Measurements from ENCODE around the gene TRIM16. TPM values are rescaled to one million over a fixed set of nuclear protein-coding genes. Genes with fewer than 3 reads are reported as not detected.
"Not testable (repeated sequence)": the region's sequence is repeated elsewhere in the genome, so short reads cannot be mapped to it uniquely, and the experiment has no call there.

The TRIM16 gene
- total and polyA plus RNA-seq, 2 donors, result 14.7 to 24.1 TPM

DNA sequence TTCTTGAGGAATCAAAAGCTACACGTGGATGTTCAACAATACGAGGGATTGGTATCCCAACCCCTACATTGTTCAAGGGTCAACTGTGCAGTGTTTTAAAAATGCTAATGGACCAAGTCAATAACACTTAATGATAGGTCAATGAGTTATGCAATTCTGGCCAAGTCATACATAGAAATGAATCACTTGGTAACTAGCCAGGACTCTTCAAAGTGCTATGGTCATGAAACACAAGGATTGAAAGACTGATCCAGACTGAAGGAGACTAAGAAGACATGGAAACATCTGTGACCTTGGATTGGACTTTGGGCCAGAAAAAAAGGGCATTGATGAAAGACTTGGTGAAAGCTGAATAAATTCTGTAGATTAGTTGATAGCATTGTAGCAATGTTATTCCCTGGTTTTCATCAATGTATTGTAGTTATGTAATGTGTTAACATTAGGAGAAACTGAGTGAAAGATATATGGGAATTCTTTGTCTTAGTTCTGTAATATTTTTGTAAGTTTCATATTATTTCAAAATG, 53.1 kb downstream of the TRIM16 start:
- not testable (repeated sequence) for H3K4me3 ChIP-seq (ENCODE audit: low read length in 2 of 2); DNase-seq (ENCODE audit: low read depth in 6 of 9, low spot score in 9 of 9); H3K36me3 ChIP-seq (ENCODE audit: control insufficient read depth in 2 of 2, insufficient read depth in 2 of 2, low read length in 1 of 2); H3K9me3 ChIP-seq (ENCODE audit: control insufficient read depth in 2 of 2, insufficient read depth in 1 of 2, low read length in 1 of 2); H3K4me1 ChIP-seq (ENCODE audit: control insufficient read depth in 2 of 2, insufficient read depth in 2 of 2, low read length in 2 of 2); H3K27ac ChIP-seq (ENCODE audit: low read depth in 1 of 2, low read length in 1 of 2); H3K27me3 ChIP-seq (ENCODE audit: control insufficient read depth in 2 of 2, insufficient read depth in 1 of 2, low read length in 1 of 2)
- over 99% methylated on average over 2 of the region's 2 CpGs for WGBS

DNA sequence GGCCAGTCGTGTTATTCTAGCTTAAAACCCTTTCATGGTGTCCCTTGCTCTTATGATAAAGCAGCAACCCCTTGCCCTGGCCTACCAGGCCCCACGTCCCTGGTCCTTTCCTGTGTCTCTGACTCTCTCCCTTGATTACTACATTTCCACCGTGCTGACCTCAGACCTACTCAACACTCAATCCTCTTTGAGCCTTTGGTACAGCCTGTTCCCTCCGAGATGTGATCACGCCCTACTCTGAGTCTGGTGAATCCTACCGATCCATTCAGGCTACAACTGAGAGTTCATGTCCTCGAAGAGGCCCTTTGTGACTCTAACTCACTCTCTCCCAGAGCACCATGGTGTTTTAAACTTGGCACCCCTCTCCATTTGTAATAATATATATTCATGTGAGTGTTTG, 54.1 kb downstream of the TRIM16 start:
- H3K4me1 ChIP-seq (ENCODE audit: control insufficient read depth in 2 of 2, insufficient read depth in 2 of 2, low read length in 2 of 2); DNase-seq (ENCODE audit: low read depth in 6 of 9, low spot score in 9 of 9); H3K27ac ChIP-seq (ENCODE audit: low read depth in 1 of 2, low read length in 1 of 2); H3K36me3 ChIP-seq (ENCODE audit: control insufficient read depth in 2 of 2, insufficient read depth in 2 of 2, low read length in 1 of 2); H3K9me3 ChIP-seq (ENCODE audit: control insufficient read depth in 2 of 2, insufficient read depth in 1 of 2, low read length in 1 of 2); H3K4me3 ChIP-seq (ENCODE audit: low read length in 2 of 2); H3K27me3 ChIP-seq (ENCODE audit: control insufficient read depth in 2 of 2, insufficient read depth in 1 of 2, low read length in 1 of 2): not testable (repeated sequence)
- 96% methylated on average over 7 of the region's 7 CpGs for WGBS

DNA sequence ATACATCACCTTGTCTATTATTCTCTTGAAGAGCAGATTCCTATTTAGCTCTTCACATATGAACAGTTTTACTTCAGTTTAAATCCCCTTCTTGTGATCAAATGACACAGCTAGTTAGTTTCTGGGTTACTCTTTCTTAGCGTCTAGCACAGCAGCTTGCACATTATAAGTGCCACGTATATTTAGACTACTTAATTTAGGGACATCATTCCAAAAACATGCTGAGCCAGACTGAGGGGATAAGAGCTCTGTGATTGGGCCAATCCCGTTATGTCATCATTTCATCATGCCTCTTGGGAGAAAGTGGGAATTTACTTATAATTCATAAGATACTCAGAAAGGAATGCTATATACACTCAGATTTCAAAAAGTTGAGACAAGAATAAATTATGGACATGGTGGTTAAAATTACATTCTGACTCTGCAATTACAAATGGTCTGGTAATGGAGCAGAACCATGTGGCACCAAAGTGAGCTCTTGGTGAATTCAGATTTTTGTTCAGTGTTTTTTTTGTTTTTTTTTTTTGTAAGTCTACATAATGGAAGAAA, 60.4 kb downstream of the TRIM16 start:
- H3K27ac ChIP-seq (ENCODE audit: low read depth in 1 of 2, low read length in 1 of 2), result peak overlapping the region in 1 of 2 donors; percentile 24
- not testable (repeated sequence) for DNase-seq (ENCODE audit: low read depth in 6 of 9, low spot score in 9 of 9)
- WGBS, result 94% methylated on average over 3 of the region's 3 CpGs

DNA sequence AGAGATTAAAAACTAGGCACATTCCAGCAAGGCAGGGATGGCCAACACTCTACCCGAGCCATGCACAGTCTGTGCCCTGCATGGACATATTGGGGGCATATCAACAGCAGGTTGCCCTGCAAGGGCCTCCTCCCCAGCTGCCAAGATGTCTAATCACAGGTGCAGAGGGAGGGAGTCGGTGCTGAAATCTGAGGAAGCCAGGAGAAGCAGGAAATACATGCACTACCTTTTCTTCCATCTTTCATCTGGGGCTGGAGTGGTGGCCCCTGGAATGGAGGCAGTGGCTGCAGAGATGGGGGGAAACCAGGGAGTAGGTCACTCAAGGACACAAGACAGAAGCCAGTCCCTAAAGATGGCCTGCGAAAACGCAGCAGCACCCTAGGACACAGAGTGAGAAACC, 60.9 kb downstream of the TRIM16 start:
- not testable (repeated sequence) for H3K36me3 ChIP-seq (ENCODE audit: control insufficient read depth in 2 of 2, insufficient read depth in 2 of 2, low read length in 1 of 2); H3K4me1 ChIP-seq (ENCODE audit: control insufficient read depth in 2 of 2, insufficient read depth in 2 of 2, low read length in 2 of 2); DNase-seq (ENCODE audit: low read depth in 6 of 9, low spot score in 9 of 9); H3K4me3 ChIP-seq (ENCODE audit: low read length in 2 of 2); H3K9me3 ChIP-seq (ENCODE audit: control insufficient read depth in 2 of 2, insufficient read depth in 1 of 2, low read length in 1 of 2); H3K27ac ChIP-seq (ENCODE audit: low read depth in 1 of 2, low read length in 1 of 2); H3K27me3 ChIP-seq (ENCODE audit: control insufficient read depth in 2 of 2, insufficient read depth in 1 of 2, low read length in 1 of 2)
- WGBS, result 91% methylated on average over 3 of the region's 4 CpGs

More for the DNA sequence above, 60.4 kb downstream of the TRIM16 start:
- not testable (repeated sequence) for H3K36me3 ChIP-seq (ENCODE audit: control insufficient read depth in 2 of 2, insufficient read depth in 2 of 2, low read length in 1 of 2); H3K27me3 ChIP-seq (ENCODE audit: control insufficient read depth in 2 of 2, insufficient read depth in 1 of 2, low read length in 1 of 2); H3K4me1 ChIP-seq (ENCODE audit: control insufficient read depth in 2 of 2, insufficient read depth in 2 of 2, low read length in 2 of 2); H3K4me3 ChIP-seq (ENCODE audit: low read length in 2 of 2); H3K9me3 ChIP-seq (ENCODE audit: control insufficient read depth in 2 of 2, insufficient read depth in 1 of 2, low read length in 1 of 2)

DNA sequence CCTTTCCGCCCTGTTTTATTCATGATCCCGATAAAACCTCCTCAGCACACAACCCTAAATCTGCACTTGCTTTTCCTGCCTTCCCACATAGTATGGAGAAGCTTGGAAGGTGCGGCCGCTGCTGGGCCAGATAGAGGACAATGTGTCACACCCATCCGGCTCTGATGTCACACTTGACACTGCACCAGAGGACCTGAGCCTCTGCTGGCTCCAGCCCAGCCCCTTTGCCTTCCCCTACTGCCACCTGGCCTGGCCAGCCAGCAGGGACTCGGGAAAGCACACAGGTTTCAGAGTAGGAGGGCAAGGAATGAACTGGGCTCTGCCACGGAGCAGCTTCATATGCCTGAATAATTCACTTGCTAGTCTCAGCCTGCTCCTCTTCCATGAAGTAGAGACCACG, 62.0 kb downstream of the TRIM16 start:
- WGBS, result 97% methylated on average over 6 of the region's 8 CpGs
- not testable (repeated sequence) for H3K36me3 ChIP-seq (ENCODE audit: control insufficient read depth in 2 of 2, insufficient read depth in 2 of 2, low read length in 1 of 2); DNase-seq (ENCODE audit: low read depth in 6 of 9, low spot score in 9 of 9); H3K27ac ChIP-seq (ENCODE audit: low read depth in 1 of 2, low read length in 1 of 2); H3K27me3 ChIP-seq (ENCODE audit: control insufficient read depth in 2 of 2, insufficient read depth in 1 of 2, low read length in 1 of 2); H3K9me3 ChIP-seq (ENCODE audit: control insufficient read depth in 2 of 2, insufficient read depth in 1 of 2, low read length in 1 of 2); H3K4me1 ChIP-seq (ENCODE audit: control insufficient read depth in 2 of 2, insufficient read depth in 2 of 2, low read length in 2 of 2); H3K4me3 ChIP-seq (ENCODE audit: low read length in 2 of 2)

DNA sequence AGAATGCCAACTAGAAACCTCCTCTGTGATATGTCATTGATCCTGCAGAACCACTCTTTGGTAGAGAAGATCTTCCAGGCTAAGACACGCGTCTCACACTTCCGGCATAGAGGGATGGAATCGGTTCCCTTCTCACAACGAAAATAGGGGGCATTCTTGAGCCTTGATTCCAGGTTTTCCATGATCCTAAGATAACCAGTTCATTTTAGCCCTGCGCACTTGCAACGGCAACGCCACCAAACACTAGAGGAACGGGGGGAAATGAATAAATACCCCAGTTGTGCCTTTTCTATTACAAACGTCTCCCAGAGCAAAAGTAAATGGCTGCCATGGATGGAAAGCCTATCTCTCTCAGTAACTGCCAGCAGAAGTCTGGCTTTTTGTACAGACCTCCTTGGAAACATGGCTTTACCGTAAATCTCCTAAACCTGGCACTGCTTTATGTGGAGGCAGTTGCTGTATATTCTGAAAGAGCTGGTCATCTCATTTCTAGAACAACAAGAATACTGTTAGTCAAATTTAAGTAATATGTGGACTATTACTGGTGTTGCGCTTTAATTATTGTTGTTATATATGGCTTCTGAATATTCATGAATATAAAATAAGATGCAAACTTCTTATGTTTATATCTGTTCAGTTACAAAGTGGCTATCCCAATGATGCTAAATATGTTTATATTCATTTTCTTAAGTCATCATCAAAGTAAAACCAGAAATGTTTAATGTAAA, 64.6 kb downstream of the TRIM16 start, which contains the start of gene FBXW10B:
TSS of gene FBXW10B (minus strand) at position 374 of the 728 bp plus-strand sequence. CDS start at position 182, 192 bp downstream.
- H3K27ac ChIP-seq (ENCODE audit: low read depth in 1 of 2, low read length in 1 of 2); H3K36me3 ChIP-seq (ENCODE audit: control insufficient read depth in 2 of 2, insufficient read depth in 2 of 2, low read length in 1 of 2); DNase-seq (ENCODE audit: low read depth in 6 of 9, low spot score in 9 of 9); H3K4me3 ChIP-seq (ENCODE audit: low read length in 2 of 2); H3K9me3 ChIP-seq (ENCODE audit: control insufficient read depth in 2 of 2, insufficient read depth in 1 of 2, low read length in 1 of 2); H3K27me3 ChIP-seq (ENCODE audit: control insufficient read depth in 2 of 2, insufficient read depth in 1 of 2, low read length in 1 of 2); H3K4me1 ChIP-seq (ENCODE audit: control insufficient read depth in 2 of 2, insufficient read depth in 2 of 2, low read length in 2 of 2): not testable (repeated sequence)
- 92% methylated on average over 11 of the region's 12 CpGs for WGBS

DNA sequence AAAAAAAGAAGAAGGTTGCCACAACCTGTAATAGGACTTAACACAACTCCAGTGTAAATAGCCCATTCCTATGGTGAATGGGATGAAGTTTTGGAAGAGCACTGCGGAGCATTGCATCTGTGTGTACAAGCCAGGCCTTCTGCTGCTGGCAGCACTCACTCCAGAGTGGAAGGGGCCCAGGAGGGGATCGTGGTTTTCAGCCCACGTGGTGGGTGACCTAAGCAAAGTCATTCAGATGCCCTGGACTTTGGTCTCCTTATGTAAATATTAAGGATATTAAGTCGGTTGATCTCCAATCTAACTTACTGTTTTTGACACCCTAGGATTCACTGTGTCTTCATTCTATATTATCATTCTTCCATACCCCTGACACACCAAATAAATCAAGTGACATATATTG, 67.3 kb downstream of the TRIM16 start:
- H3K27ac ChIP-seq (ENCODE audit: low read depth in 1 of 2, low read length in 1 of 2); H3K9me3 ChIP-seq (ENCODE audit: control insufficient read depth in 2 of 2, insufficient read depth in 1 of 2, low read length in 1 of 2); DNase-seq (ENCODE audit: low read depth in 6 of 9, low spot score in 9 of 9); H3K27me3 ChIP-seq (ENCODE audit: control insufficient read depth in 2 of 2, insufficient read depth in 1 of 2, low read length in 1 of 2); H3K4me1 ChIP-seq (ENCODE audit: control insufficient read depth in 2 of 2, insufficient read depth in 2 of 2, low read length in 2 of 2); H3K4me3 ChIP-seq (ENCODE audit: low read length in 2 of 2); H3K36me3 ChIP-seq (ENCODE audit: control insufficient read depth in 2 of 2, insufficient read depth in 2 of 2, low read length in 1 of 2): not testable (repeated sequence)
- WGBS, result 62% methylated on average over 4 of the region's 4 CpGs

DNA sequence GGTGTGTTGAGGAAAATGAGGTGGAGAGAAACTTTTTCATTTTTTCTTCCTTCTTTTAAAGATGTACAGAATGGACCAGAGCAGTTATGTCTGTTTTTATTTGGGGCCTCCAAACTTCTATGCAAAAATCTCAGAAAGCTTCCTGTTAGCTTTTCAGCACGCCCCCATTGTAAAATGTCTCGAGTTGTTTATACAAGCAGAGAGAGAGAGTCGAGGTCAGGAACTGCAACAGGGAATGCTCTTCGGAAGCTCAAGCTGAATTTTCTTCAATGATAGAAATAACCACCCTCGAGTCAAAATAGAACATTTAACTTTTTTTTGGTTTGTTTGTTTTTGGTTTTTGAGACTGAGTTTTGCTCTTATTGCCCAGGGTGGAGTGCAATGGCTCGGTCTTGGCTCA, 68.3 kb downstream of the TRIM16 start:
- DNase-seq (ENCODE audit: low read depth in 6 of 9, low spot score in 9 of 9); H3K27ac ChIP-seq (ENCODE audit: low read depth in 1 of 2, low read length in 1 of 2); H3K36me3 ChIP-seq (ENCODE audit: control insufficient read depth in 2 of 2, insufficient read depth in 2 of 2, low read length in 1 of 2); H3K4me3 ChIP-seq (ENCODE audit: low read length in 2 of 2); H3K4me1 ChIP-seq (ENCODE audit: control insufficient read depth in 2 of 2, insufficient read depth in 2 of 2, low read length in 2 of 2); H3K27me3 ChIP-seq (ENCODE audit: control insufficient read depth in 2 of 2, insufficient read depth in 1 of 2, low read length in 1 of 2); H3K9me3 ChIP-seq (ENCODE audit: control insufficient read depth in 2 of 2, insufficient read depth in 1 of 2, low read length in 1 of 2): not testable (repeated sequence)
- 93% methylated on average over 6 of the region's 6 CpGs for WGBS

DNA sequence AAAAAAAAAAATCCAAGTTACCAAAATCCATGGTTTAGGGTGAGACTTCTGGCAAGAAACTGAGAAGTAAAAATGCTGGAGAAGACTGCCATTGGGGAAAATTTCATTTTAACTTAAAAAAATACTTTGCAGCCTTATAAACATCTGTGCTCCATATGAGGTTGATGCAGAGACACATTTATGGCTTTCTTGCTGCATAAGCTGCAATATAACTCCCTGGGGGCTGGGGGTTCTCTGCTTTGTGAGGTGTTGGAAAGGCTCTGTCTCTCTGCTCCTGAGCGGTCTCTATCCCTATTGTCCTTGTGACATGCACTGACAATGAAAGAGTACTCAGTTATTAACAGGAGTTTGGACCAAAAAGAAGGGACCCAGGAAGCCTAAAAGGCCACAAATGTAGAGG, 71.0 kb downstream of the TRIM16 start:
- not testable (repeated sequence) for H3K36me3 ChIP-seq (ENCODE audit: control insufficient read depth in 2 of 2, insufficient read depth in 2 of 2, low read length in 1 of 2); H3K27ac ChIP-seq (ENCODE audit: low read depth in 1 of 2, low read length in 1 of 2); H3K9me3 ChIP-seq (ENCODE audit: control insufficient read depth in 2 of 2, insufficient read depth in 1 of 2, low read length in 1 of 2); H3K27me3 ChIP-seq (ENCODE audit: control insufficient read depth in 2 of 2, insufficient read depth in 1 of 2, low read length in 1 of 2); DNase-seq (ENCODE audit: low read depth in 6 of 9, low spot score in 9 of 9); H3K4me3 ChIP-seq (ENCODE audit: low read length in 2 of 2); H3K4me1 ChIP-seq (ENCODE audit: control insufficient read depth in 2 of 2, insufficient read depth in 2 of 2, low read length in 2 of 2)
- 96% methylated on average over 1 of the region's 1 CpG for WGBS
